Keratinocyte (primary cell): Measurements from ENCODE around the gene C4orf54.

Experiments
- EZH2 ChIP-seq: IDR thresholded peaks from one replicate; pipeline ENCODE4 v1.6.1; 2012; ENCODE audit warnings: inconsistent platforms, mild to moderate bottlenecking, low read length, moderate library complexity
- TF ChIP-seq, protein P1 (sequence below), 3 experiments: IDR thresholded peaks in 1 of 3; conservative IDR thresholded peaks in 1 of 3; optimal IDR thresholded peaks in 1 of 3; 2 replicates in 2 of 3; 3 replicates in 1 of 3; pipeline versions ENCODE3 to v1.5.1; 2011; ENCODE audit warnings: low read length in 3 of 3, mild to moderate bottlenecking in 3 of 3, moderate library complexity in 2 of 3, control low read depth in 1 of 3, inconsistent platforms in 1 of 3; ENCODE audit not compliant: insufficient read depth in 2 of 3; ENCODE audit errors: extremely low read depth in 1 of 3

DNA sequence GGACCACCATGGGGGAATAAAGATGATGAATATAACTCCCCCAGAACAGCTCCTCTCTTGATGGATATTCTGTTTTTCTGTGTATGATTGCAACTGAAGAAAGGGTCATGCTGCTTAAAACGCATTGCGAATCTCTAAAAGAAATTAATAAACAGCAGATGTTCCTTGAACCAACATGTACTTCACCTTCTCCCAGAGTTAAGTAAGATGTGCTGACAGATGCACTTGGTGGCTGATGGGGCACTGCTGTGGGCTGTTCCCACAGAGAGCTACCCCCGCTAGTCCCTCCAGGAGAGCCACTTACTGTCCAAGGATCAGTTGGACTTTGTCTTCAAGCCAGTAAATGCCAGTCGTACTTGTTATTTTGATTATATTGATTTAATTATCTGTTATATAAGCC lies 26.3 kb upstream of the C4orf54 start:
- TF ChIP-seq, protein P1, sequence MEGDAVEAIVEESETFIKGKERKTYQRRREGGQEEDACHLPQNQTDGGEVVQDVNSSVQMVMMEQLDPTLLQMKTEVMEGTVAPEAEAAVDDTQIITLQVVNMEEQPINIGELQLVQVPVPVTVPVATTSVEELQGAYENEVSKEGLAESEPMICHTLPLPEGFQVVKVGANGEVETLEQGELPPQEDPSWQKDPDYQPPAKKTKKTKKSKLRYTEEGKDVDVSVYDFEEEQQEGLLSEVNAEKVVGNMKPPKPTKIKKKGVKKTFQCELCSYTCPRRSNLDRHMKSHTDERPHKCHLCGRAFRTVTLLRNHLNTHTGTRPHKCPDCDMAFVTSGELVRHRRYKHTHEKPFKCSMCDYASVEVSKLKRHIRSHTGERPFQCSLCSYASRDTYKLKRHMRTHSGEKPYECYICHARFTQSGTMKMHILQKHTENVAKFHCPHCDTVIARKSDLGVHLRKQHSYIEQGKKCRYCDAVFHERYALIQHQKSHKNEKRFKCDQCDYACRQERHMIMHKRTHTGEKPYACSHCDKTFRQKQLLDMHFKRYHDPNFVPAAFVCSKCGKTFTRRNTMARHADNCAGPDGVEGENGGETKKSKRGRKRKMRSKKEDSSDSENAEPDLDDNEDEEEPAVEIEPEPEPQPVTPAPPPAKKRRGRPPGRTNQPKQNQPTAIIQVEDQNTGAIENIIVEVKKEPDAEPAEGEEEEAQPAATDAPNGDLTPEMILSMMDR (optimal IDR thresholded peaks at IDR 0.05 in 1 of 3, IDR thresholded peaks at IDR 0.05 in 1 of 3, conservative IDR thresholded peaks at IDR 0.05 in 1 of 3; ENCODE audit: extremely low read depth in 1 of 3, insufficient read depth in 2 of 3, low read length in 3 of 3), result no peak
- no peak for TF ChIP-seq EZH2
